Stimulated activated CD4-positive, alpha-beta T cell treated with anti-CD3 and anti-CD28 coated beads, Interleukin-1b, Interleukin-23, amount 100 ng/mL, for 1 hour (primary cell): ENCODE data around the gene UMPS.

Experiments used
- DNase-seq, 2 donors: peaks; one replicate each; pipeline ENCODE4 v3.0.0-alpha.2; 2020; ENCODE audit warnings: low read depth in 2 of 2

The UMPS gene

GRCh38 chr3:124730129-124730940, at the start of gene UMPS:
UMPS (plus strand) TSS chr3:124730452; CDS start chr3:124730472, 20 bp downstream.
- DNase-seq = peak; percentile 68 to 95

DNA sequence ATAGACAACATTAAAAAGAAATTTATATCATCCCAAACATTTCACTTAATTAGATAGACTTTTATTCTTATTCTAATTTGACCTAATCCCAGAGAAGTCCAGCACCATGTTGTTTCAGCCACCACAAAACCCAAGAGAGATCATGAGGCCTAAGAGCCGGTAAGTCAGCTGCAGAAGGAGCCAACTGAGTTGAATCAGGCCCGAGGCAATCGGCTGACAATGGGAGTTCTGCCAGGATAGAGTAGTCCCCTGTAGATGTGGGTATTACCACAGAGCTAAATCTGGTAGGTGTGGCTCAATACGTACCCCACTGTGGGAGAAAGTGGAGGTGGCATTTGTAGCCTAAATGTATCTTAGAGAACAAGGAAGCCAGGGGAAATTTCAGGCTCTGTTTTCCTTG, 49.7 kb upstream of the UMPS start:
- DNase-seq = no peak

- no peak for DNase-seq
Observed at GRCh38 chr3:124682263-124682662, 48.0 kb upstream of the UMPS start.

GRCh38 chr3:124684459-124684858, 45.8 kb upstream of the UMPS start:
- DNase-seq = no peak

DNA sequence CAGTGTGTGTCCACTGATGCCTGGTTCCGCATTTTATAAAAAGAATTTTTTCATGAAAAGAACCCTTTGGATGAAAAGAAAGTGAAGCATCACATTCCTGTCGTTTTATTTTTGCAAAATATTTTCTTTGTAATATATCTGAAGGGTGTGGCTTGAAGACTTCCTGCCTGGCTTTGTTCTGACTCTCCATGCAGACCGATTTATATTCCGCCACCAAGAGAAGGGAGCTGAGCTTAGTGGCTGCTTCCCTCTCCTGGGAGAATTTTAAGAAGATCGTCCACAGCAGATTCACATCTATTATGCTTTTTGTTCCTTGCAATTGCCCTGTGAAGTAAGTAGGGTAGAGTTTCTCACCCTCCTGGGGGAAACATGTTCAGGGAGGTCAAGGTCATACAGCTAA, 45.2 kb upstream of the UMPS start:
- no peak for DNase-seq

DNA sequence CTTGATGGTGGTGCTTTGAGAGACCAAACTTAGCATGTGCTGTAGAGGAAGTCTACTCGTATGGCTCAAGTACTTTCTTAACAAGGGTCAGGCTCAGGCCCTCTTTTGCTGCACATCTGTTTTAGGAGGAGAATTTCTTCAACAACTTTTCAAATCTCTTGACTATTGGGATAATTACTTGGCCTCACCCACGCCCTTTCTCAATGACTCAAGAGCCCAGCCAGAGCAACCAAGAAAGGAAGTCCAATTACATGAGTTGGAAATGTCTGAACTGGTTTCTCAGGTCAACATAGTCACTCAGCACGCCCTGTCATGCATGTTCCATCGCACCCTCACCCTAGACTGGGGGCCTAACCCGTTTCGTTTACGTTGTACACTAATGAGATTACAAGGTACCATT, 44.8 kb upstream of the UMPS start:
- no peak for DNase-seq

GRCh38 chr3:124686028-124686670, 44.1 kb upstream of the UMPS start:
- no peak for DNase-seq

GRCh38 chr3:124688581-124689454, 41.4 kb upstream of the UMPS start:
- DNase-seq = peak; percentile 37 to 46

DNA sequence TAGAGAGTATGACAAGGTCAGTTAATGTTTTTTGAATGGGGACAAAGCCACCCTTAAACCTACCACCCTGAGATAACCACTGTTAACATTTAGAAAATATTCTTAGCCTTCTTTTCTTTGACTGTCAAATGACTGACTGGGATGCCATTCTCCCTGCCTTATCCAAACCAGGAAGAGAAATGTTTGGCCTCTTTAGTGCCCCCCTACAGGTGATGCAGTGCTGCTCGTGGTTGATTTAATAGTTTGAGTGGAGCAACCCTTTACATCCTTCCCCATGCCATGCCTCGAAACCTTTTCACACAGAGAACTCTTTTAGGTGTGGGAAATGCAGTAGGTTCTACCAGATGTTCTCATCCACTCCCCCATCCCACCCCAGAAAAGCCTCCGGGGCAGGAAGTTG, 38.7 kb upstream of the UMPS start:
- DNase-seq = no peak

GRCh38 chr3:124694486-124694885, 35.8 kb upstream of the UMPS start:
- no peak for DNase-seq

DNA sequence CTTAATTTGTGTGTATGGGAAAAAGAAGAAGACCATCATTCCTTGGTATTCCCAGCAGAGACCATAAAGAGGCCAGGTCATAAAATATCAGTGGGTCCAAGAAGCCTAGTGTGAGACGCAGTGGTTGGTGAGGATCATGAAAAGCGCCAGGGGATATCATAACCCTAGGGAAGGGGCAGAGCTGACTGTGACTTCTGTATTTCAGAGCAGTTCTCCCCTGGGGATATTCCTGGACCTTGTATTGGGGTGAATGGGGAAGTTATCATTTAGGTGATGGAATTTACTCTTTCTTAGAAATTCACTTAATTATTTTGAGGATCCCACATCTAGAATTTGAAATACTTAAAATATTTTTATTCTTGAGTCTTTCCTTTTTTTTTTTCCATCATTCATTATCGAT, 34.9 kb upstream of the UMPS start:
- DNase-seq = no peak

DNA sequence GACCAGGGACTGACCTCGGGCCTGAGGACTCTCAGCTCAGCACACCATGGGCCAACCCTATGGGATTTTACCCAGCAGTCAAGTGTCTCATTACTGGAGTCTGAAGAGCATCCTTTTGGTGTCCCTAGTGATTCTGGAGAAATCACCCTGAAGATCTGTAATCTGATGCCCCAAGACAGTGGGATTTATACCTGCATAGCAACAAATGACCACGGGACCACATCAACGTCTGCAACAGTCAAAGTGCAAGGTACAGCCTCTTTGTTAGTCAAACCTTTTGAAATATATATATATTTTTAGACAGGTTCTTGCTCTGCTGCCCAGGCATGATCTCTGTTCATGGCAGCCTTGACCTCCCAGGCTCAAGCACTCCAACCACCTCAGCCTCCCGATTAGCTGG, 34.2 kb upstream of the UMPS start:
- no peak for DNase-seq

DNA sequence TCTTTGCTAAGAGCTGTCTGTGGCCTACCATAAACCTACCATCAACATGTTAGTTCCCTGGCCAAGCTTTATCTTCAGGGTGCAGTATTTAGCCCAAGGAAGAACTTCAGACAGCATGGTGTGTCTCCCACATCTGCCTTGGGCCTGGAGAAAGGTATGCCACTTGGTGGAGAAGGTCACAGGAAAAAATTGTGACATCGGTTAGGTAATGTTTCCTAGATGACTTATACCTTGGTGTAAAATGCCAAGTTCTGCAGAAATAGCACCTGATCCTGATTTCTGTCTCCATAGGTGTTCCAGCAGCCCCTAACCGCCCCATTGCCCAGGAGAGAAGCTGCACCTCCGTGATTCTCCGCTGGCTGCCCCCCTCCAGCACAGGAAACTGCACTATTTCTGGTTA, 33.0 kb upstream of the UMPS start:
- no peak for DNase-seq

DNA sequence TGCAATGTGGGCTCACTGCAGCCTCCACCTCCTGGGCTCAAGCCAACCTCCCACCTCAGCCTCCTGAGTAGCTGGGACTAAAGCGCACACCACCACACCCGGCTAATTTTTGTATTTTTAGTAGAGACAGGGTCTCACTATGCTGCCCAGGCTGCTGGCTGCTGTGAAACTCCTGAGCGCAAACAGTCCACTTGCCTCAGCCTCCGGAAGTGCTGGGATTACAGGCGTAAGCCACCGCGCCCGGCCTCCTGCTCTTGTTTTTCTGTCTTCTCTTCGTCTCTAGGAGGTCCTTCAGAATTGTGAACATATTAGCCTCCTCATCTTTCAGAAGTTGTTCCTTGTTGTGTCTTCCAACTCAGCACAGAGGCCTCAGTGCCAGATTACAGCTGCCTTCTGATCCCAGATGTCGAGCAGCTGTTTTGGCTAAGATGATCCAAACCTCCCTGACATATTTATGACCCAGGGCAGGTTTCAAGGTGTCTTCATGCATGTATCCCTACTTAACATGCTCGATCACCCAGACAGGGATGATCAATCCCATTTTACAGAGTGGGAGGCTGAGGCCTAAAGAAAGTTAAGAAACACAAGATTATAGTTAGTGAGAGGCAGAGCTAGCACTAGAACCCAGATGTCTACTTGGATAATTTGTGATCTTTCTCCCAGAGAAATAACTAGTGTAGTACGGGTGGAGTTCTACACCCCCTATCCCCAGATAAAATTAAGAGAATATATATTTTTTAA, 32.1 kb upstream of the UMPS start:
- no peak for DNase-seq

DNA sequence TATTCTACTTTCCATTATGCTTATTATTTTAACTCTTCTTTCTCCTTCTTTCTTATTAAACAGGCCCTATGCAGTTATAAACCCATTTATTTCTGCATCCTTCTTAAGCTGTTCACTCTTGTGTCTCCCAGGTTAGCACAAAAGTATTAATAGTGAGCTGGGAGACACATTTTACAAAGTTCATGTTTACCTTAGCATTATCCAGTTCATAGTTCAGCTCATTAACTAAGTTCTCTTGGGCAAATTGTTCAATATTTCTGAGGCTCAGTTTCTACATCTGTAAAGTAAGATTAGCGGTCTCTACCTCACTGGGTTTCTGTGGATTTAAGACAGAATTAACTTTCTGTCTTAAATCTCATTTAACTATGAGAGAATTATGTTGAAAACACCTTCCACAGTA, 31.2 kb upstream of the UMPS start:
- DNase-seq = no peak

DNA sequence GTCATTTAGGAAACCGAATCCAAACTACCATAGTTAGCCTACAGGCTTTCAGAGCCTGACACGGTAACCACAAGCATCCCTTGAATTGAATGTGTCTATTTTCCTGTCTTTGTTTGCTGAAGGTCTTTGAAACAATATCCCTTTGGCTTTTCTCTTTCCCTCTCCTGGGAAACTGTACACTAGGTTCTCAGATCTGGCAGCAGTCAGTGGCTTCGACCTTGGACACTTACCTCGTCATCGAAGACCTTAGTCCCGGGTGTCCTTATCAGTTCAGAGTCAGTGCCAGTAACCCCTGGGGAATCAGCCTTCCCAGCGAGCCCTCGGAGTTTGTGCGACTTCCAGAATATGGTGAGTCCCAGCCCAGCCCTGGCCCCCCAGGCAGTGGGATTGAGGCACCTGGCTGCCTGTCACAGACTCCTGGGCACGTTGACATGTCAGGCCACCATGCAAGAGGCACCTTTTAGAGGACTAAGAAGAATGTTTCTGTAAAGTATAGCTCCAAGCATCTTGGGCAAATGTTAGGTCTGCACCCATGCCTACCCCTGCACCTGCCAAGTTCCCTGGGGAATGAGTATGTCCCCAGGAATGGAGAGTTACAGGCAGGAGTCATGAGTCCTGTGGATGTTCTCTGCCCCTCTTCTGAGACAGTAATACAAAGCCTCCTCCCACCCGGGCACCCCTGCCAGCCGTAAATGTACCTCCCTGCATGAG, 30.4 kb upstream of the UMPS start:
- DNase-seq = no peak

- DNase-seq = no peak
Observed at GRCh38 chr3:124700880-124701684, 29.2 kb upstream of the UMPS start.

- no peak for DNase-seq
Observed at GRCh38 chr3:124701687-124702086, 28.6 kb upstream of the UMPS start.

- no peak for DNase-seq
Observed at GRCh38 chr3:124702950-124703349, 27.3 kb upstream of the UMPS start.

DNA sequence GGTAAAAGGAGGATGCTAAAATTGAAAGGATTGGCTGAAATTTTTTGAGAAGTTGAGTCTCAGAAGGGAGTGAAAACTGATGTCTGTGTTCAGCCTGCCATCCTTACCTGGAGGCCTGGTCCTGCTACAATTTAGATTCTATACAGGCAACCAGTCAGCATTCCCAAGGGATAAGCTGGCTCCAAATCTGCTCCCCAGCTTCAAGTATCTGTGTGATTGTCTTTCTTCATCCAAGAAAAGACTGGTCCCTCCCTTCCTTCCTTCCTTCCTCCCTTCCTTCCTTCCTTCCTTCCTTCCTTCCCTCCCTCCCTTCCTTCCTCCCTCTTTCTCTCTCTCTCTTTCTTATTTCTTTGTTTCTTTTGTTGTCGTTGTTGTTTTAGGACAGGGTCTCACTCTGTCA, 24.7 kb upstream of the UMPS start:
- DNase-seq = no peak
